HEK293 (cell line): ENCODE data around the gene POR.

Experiments used
- CTCF ChIA-PET: fragments of 350-600 bp; formaldehyde crosslinking; extraction: SDS; loops from one replicate; lab custom pipeline; 2021; ENCODE audit warnings: antibody characterized with exemption; lab: Yijun Ruan, JAX
- POLR2A ChIA-PET: fragments of 300-600 bp; formaldehyde crosslinking; extraction: SDS; loops from one replicate; lab custom pipeline; 2020; ENCODE audit warnings: antibody characterized with exemption, inconsistent platforms; lab: Yijun Ruan, JAX
- H3K27ac ChIP-seq: fragments of 200-500 bp; sonication (Bioruptor generic); 2 replicates; pipeline ENCODE4 v1.5.1; 2014; ENCODE audit warnings: low read depth, low read length, control low read depth, inconsistent platforms; ENCODE audit errors: extremely low read depth
- H3K36me3 ChIP-seq, 2 experiments: fragments of 200-500 bp in 1 of 2; sonication (Bioruptor generic) in 1 of 2; 1 replicate in 1 of 2; 2 replicates in 1 of 2; pipeline ENCODE4 v1.5.1; 2014 to 2017; ENCODE audit warnings: inconsistent platforms in 2 of 2, low read length in 2 of 2; ENCODE audit not compliant: control insufficient read depth in 2 of 2, insufficient read depth in 1 of 2
- H3K4me1 ChIP-seq: fragments of 200-500 bp; sonication (Bioruptor generic); 2 replicates; pipeline ENCODE4 v1.5.1; 2014; ENCODE audit warnings: mild to moderate bottlenecking, low read length, inconsistent platforms; ENCODE audit not compliant: control insufficient read depth, insufficient read depth
- H3K4me3 ChIP-seq: 2 replicates; pipeline ENCODE4 v1.5.1; 2011; ENCODE audit warnings: low read depth, mild to moderate bottlenecking, control low read depth, low read length, moderate library complexity
- H3K9me3 ChIP-seq: fragments of 200-500 bp; sonication (Bioruptor generic); 2 replicates; pipeline ENCODE4 v1.5.1; 2014; ENCODE audit warnings: low read depth, low read length, inconsistent platforms; ENCODE audit not compliant: control insufficient read depth, insufficient read depth
- EGR2 ChIP-seq: fragments of 450-650 bp; formaldehyde crosslinking; IDR thresholded peaks from 2 replicates; pipeline ENCODE4 v1.5.1; 2016; ENCODE audit warnings: low read depth, missing biosample characterization, missing genetic modification characterization
- KLF1 ChIP-seq: fragments of 450-650 bp; formaldehyde crosslinking; IDR thresholded peaks from 2 replicates; pipeline ENCODE4 v1.5.1; 2016; ENCODE audit warnings: missing biosample characterization, missing genetic modification characterization
- KLF16 ChIP-seq: fragments of 450-650 bp; formaldehyde crosslinking; IDR thresholded peaks from 2 replicates; pipeline ENCODE4 v1.5.1; 2017; ENCODE audit warnings: missing biosample characterization, missing genetic modification characterization
- SP7 ChIP-seq: fragments of 450-650 bp; formaldehyde crosslinking; IDR thresholded peaks from 2 replicates; pipeline ENCODE4 v1.5.1; 2016; ENCODE audit warnings: missing biosample characterization, missing genetic modification characterization
- ZFHX2 ChIP-seq: fragments of 450-650 bp; formaldehyde crosslinking; conservative IDR thresholded peaks from 2 replicates; pipeline ENCODE4 v1.5.1; 2016; ENCODE audit warnings: missing biosample characterization, missing genetic modification characterization
- ZNF175 ChIP-seq: fragments of 450-650 bp; formaldehyde crosslinking; IDR thresholded peaks from 2 replicates; pipeline ENCODE4 v1.5.1; 2016; ENCODE audit warnings: missing biosample characterization, missing genetic modification characterization
- ZNF423 ChIP-seq: fragments of 450-650 bp; formaldehyde crosslinking; IDR thresholded peaks from 2 replicates; pipeline ENCODE4 v1.5.1; 2016; ENCODE audit warnings: missing biosample characterization, missing genetic modification characterization
- ZNF48 ChIP-seq: fragments of 450-650 bp; formaldehyde crosslinking; IDR thresholded peaks from 2 replicates; pipeline ENCODE4 v1.5.1; 2016; ENCODE audit warnings: missing biosample characterization, missing genetic modification characterization
- ZNF571 ChIP-seq: fragments of 450-650 bp; formaldehyde crosslinking; IDR thresholded peaks from 2 replicates; pipeline ENCODE4 v1.5.0; 2017; ENCODE audit warnings: missing biosample characterization, missing genetic modification characterization
- ZNF76 ChIP-seq: fragments of 450-650 bp; formaldehyde crosslinking; IDR thresholded peaks from 2 replicates; pipeline ENCODE4; 2016; ENCODE audit warnings: low read depth, missing biosample characterization, missing genetic modification characterization, borderline replicate concordance
- ZXDB ChIP-seq: fragments of 450-650 bp; formaldehyde crosslinking; IDR thresholded peaks from 2 replicates; pipeline ENCODE4 v1.5.1; 2016; ENCODE audit warnings: missing biosample characterization, missing genetic modification characterization
- TF ChIP-seq, protein P1 (sequence below): fragments of 450-650 bp; formaldehyde crosslinking; IDR thresholded peaks from 2 replicates; pipeline ENCODE4; 2016; ENCODE audit warnings: missing biosample characterization, missing genetic modification characterization
- TF ChIP-seq, protein P2 (sequence below): fragments of 450-650 bp; formaldehyde crosslinking; IDR thresholded peaks from 2 replicates; pipeline ENCODE4 v1.5.1; 2017; ENCODE audit warnings: missing biosample characterization, mild to moderate bottlenecking, missing genetic modification characterization, moderate library complexity
- TF ChIP-seq, protein P3 (sequence below): fragments of 450-650 bp; formaldehyde crosslinking; IDR thresholded peaks from 2 replicates; pipeline ENCODE4 v1.5.1; 2016; ENCODE audit warnings: missing biosample characterization, missing genetic modification characterization
- TF ChIP-seq, protein P4 (sequence below): fragments of 450-650 bp; IDR thresholded peaks from 2 replicates; pipeline ENCODE4 v1.5.1; 2018; ENCODE audit warnings: missing biosample characterization, missing genetic modification characterization
- TF ChIP-seq, protein P5 (sequence below): fragments of 450-650 bp; formaldehyde crosslinking; IDR thresholded peaks from 2 replicates; pipeline ENCODE4 v1.5.1; 2016; ENCODE audit warnings: missing biosample characterization, missing genetic modification characterization

Gene POR

DNA sequence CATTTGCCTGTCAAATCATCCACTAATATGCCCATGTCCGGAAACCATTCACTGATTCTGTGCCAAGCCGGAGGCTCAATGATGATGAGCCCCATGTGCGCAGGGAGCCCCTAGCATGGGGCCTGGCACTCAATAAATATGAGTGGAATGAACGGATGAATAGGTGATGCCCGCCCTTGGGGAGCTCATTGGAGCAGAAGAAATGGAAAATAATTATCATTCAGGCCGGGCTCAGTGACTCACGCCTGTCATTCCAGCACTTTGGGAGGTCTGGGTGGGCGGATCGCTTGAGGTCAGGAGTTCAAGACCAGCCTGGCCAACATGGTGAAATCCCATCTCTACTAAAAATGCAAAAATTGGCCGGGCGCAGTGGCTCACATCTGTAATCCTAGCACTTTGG lies 25.1 kb upstream of the POR start:
- no peaks in the 10 kb centered on the region for H3K4me1 ChIP-seq
- CTCF ChIA-PET: interaction anchor here (0.6 to 2.1 kb wide), 2 partner anchors 131 to 238 kb away, joined by 3 to 11 read pairs; no protein-coding TSS in a partner anchor
- TF ChIP-seq ZXDB (tag by site-specific recombination): no peak
- TF ChIP-seq, protein P1, sequence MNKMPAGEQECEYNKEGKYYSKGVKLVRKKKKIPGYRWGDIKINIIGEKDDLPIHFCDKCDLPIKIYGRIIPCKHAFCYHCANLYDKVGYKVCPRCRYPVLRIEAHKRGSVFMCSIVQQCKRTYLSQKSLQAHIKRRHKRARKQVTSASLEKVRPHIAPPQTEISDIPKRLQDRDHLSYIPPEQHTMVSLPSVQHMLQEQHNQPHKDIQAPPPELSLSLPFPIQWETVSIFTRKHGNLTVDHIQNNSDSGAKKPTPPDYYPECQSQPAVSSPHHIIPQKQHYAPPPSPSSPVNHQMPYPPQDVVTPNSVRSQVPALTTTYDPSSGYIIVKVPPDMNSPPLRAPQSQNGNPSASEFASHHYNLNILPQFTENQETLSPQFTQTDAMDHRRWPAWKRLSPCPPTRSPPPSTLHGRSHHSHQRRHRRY (tag by site-specific recombination): no peak
- TF ChIP-seq, protein P2, sequence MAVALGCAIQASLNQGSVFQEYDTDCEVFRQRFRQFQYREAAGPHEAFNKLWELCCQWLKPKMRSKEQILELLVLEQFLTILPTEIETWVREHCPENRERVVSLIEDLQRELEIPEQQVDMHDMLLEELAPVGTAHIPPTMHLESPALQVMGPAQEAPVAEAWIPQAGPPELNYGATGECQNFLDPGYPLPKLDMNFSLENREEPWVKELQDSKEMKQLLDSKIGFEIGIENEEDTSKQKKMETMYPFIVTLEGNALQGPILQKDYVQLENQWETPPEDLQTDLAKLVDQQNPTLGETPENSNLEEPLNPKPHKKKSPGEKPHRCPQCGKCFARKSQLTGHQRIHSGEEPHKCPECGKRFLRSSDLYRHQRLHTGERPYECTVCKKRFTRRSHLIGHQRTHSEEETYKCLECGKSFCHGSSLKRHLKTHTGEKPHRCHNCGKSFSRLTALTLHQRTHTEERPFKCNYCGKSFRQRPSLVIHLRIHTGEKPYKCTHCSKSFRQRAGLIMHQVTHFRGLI (tag by site-specific recombination): no peak
- no peak for TF ChIP-seq ZNF76
- TF ChIP-seq KLF1: no peak
- peak; percentile 51 for TF ChIP-seq EGR2 (tag by site-specific recombination)
- TF ChIP-seq ZNF571 (tag by site-specific recombination): no peak
- TF ChIP-seq, protein P3, sequence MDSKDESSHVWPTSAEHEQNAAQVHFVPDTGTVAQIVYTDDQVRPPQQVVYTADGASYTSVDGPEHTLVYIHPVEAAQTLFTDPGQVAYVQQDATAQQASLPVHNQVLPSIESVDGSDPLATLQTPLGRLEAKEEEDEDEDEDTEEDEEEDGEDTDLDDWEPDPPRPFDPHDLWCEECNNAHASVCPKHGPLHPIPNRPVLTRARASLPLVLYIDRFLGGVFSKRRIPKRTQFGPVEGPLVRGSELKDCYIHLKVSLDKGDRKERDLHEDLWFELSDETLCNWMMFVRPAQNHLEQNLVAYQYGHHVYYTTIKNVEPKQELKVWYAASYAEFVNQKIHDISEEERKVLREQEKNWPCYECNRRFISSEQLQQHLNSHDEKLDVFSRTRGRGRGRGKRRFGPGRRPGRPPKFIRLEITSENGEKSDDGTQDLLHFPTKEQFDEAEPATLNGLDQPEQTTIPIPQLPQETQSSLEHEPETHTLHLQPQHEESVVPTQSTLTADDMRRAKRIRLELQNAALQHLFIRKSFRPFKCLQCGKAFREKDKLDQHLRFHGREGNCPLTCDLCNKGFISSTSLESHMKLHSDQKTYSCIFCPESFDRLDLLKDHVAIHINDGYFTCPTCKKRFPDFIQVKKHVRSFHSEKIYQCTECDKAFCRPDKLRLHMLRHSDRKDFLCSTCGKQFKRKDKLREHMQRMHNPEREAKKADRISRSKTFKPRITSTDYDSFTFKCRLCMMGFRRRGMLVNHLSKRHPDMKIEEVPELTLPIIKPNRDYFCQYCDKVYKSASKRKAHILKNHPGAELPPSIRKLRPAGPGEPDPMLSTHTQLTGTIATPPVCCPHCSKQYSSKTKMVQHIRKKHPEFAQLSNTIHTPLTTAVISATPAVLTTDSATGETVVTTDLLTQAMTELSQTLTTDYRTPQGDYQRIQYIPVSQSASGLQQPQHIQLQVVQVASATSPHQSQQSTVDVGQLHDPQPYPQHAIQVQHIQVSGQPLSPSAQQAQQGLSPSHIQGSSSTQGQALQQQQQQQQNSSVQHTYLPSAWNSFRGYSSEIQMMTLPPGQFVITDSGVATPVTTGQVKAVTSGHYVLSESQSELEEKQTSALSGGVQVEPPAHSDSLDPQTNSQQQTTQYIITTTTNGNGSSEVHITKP (tag by site-specific recombination): no peak
- peak; percentile 62; the same call in 1 of the 2 replicates for TF ChIP-seq SP7 (tag by site-specific recombination)
- TF ChIP-seq, protein P4, sequence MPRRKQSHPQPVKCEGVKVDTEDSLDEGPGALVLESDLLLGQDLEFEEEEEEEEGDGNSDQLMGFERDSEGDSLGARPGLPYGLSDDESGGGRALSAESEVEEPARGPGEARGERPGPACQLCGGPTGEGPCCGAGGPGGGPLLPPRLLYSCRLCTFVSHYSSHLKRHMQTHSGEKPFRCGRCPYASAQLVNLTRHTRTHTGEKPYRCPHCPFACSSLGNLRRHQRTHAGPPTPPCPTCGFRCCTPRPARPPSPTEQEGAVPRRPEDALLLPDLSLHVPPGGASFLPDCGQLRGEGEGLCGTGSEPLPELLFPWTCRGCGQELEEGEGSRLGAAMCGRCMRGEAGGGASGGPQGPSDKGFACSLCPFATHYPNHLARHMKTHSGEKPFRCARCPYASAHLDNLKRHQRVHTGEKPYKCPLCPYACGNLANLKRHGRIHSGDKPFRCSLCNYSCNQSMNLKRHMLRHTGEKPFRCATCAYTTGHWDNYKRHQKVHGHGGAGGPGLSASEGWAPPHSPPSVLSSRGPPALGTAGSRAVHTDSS (tag by site-specific recombination): no peak
- TF ChIP-seq KLF16 (tag by site-specific recombination): no peak
- TF ChIP-seq ZNF48: no peak
- TF ChIP-seq, protein P5, sequence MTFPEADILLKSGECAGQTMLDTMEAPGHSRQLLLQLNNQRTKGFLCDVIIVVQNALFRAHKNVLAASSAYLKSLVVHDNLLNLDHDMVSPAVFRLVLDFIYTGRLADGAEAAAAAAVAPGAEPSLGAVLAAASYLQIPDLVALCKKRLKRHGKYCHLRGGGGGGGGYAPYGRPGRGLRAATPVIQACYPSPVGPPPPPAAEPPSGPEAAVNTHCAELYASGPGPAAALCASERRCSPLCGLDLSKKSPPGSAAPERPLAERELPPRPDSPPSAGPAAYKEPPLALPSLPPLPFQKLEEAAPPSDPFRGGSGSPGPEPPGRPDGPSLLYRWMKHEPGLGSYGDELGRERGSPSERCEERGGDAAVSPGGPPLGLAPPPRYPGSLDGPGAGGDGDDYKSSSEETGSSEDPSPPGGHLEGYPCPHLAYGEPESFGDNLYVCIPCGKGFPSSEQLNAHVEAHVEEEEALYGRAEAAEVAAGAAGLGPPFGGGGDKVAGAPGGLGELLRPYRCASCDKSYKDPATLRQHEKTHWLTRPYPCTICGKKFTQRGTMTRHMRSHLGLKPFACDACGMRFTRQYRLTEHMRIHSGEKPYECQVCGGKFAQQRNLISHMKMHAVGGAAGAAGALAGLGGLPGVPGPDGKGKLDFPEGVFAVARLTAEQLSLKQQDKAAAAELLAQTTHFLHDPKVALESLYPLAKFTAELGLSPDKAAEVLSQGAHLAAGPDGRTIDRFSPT: 0 out of 2 replicates have a peak, but pooled peaks have one; percentile 27
- no peak for TF ChIP-seq ZNF423 (tag by site-specific recombination)
- TF ChIP-seq ZFHX2 (tag by site-specific recombination): peak; percentile 43; the same call in 1 of the 2 replicates
- no peak for TF ChIP-seq ZNF175 (tag by site-specific recombination)
- TF ChIP-seq, all 188 proteins: peak for 4
- H3K4me3 ChIP-seq: no peak overlapping the region
- POLR2A ChIA-PET: interaction anchor here (1.3 kb wide), 1 partner anchor 17 kb away, joined by 3 read pairs; no protein-coding TSS in a partner anchor
- H3K9me3 ChIP-seq: no peaks in the 10 kb centered on the region
- no peak overlapping the region for H3K27ac ChIP-seq
- H3K36me3 ChIP-seq: peaks cover 9 to 38% of the 10 kb centered on the region in 2 experiments
